Nephron (organoid): ENCODE results near the gene BACH2.

Experiments used
- H3K27ac Mint-ChIP-seq, 3 experiments: 2 replicates each; pipeline ENCODE4 v1.8.0; 2020; ENCODE audit warnings: mixed read lengths in 3 of 3, mild to moderate bottlenecking in 2 of 3, moderate library complexity in 1 of 3
- H3K27me3 Mint-ChIP-seq: 2 replicates; pipeline ENCODE4 v1.8.0; 2021; ENCODE audit warnings: low read depth, mild to moderate bottlenecking, moderate library complexity, mixed read lengths
- H3K36me3 Mint-ChIP-seq: 2 replicates; pipeline ENCODE4 v1.8.0; 2020; ENCODE audit warnings: low read depth, mixed read lengths
- H3K4me1 Mint-ChIP-seq: 2 replicates; pipeline ENCODE4 v1.8.0; 2020; ENCODE audit warnings: mixed read lengths
- H3K4me3 Mint-ChIP-seq, 3 experiments: 2 replicates each; pipeline ENCODE4 v1.8.0; 2020; ENCODE audit warnings: mild to moderate bottlenecking in 3 of 3, mixed read lengths in 3 of 3, moderate library complexity in 2 of 3
- H3K9me3 Mint-ChIP-seq: 2 replicates; pipeline ENCODE4 v1.8.0; 2020; ENCODE audit warnings: mixed read lengths
- CTCF ChIP-seq, 3 experiments: fragments of 200-600 bp; sonication (generic); IDR thresholded peaks; one replicate each; pipeline ENCODE4 v1.5.0; 2021; ENCODE audit warnings: antibody characterized with exemption in 3 of 3; ENCODE audit not compliant: unreplicated experiment in 3 of 3

BACH2 gene

GRCh38 chr6:90008908-90009501, 287.6 kb downstream of the BACH2 start:
- H3K4me3 Mint-ChIP-seq, result no peak overlapping the region
- TF ChIP-seq CTCF (IDR thresholded peaks at IDR 0.05; ENCODE audit: unreplicated experiment in 3 of 3), result no peak
- no peaks in the 10 kb centered on the region for H3K27me3 Mint-ChIP-seq
- H3K9me3 Mint-ChIP-seq, result peaks cover 4% of the 10 kb centered on the region
- peak overlapping the region in 2 of 3 experiments; percentile 19 to 59 for H3K27ac Mint-ChIP-seq
- H3K36me3 Mint-ChIP-seq, result peaks cover 21% of the 10 kb centered on the region
- H3K4me1 Mint-ChIP-seq, result no peaks in the 10 kb centered on the region

- H3K4me1 Mint-ChIP-seq, result no peaks in the 10 kb centered on the region
- peak overlapping the region in 2 of 3 experiments; percentile 19 to 59 for H3K27ac Mint-ChIP-seq
- H3K9me3 Mint-ChIP-seq, result peaks cover 4% of the 10 kb centered on the region
- TF ChIP-seq CTCF (IDR thresholded peaks at IDR 0.05; ENCODE audit: unreplicated experiment in 3 of 3), result no peak
- peaks cover 21% of the 10 kb centered on the region for H3K36me3 Mint-ChIP-seq
- H3K27me3 Mint-ChIP-seq, result no peaks in the 10 kb centered on the region
- H3K4me3 Mint-ChIP-seq, result no peak overlapping the region
Observed at GRCh38 chr6:90008189-90008907, 288.3 kb downstream of the BACH2 start.

GRCh38 chr6:90005048-90005827, 291.4 kb downstream of the BACH2 start:
- Mint-ChIP-seq H3K4me1 (no peaks in the 10 kb centered on the region), H3K27ac (no peak overlapping the region), H3K27me3 (no peaks in the 10 kb centered on the region), H3K4me3 (no peak overlapping the region), H3K36me3 (peaks cover 21% of the 10 kb centered on the region), H3K9me3 (peaks cover 4% of the 10 kb centered on the region)
- TF ChIP-seq CTCF (IDR thresholded peaks at IDR 0.05; ENCODE audit: unreplicated experiment in 3 of 3), result no peak

- no peaks in the 10 kb centered on the region for H3K4me1 Mint-ChIP-seq
- no peak overlapping the region for H3K27ac Mint-ChIP-seq
- peaks cover 4% of the 10 kb centered on the region for H3K9me3 Mint-ChIP-seq
- no peak for TF ChIP-seq CTCF (IDR thresholded peaks at IDR 0.05; ENCODE audit: unreplicated experiment in 3 of 3)
- H3K27me3 Mint-ChIP-seq, result no peaks in the 10 kb centered on the region
- no peak overlapping the region for H3K4me3 Mint-ChIP-seq
- peaks cover 21% of the 10 kb centered on the region for H3K36me3 Mint-ChIP-seq
Observed at GRCh38 chr6:90004511-90004910, 292.1 kb downstream of the BACH2 start.

GRCh38 chr6:90003941-90004340, 292.7 kb downstream of the BACH2 start:
- Mint-ChIP-seq H3K4me3 (no peak overlapping the region), H3K4me1 (no peaks in the 10 kb centered on the region), H3K27me3 (no peaks in the 10 kb centered on the region), H3K9me3 (peaks cover 4% of the 10 kb centered on the region), H3K36me3 (peaks cover 16% of the 10 kb centered on the region), H3K27ac (no peak overlapping the region)
- TF ChIP-seq CTCF (IDR thresholded peaks at IDR 0.05; ENCODE audit: unreplicated experiment in 3 of 3), result no peak
